Fibroblast of skin of abdomen (primary cell): ENCODE measurements around the gene AKAP6.
"Not testable (repeated sequence)": the region's sequence is repeated elsewhere in the genome, so short reads cannot be mapped to it uniquely, and the experiment has no call there.

Source experiments
- DNase-seq: peaks from one replicate; pipeline ENCODE4 v3.0.0-alpha.2; 2013

AKAP6 gene

GRCh38 chr14:32761381-32761968 lies 432.4 kb downstream of the AKAP6 start:
- DNase-seq = peak; percentile 60

GRCh38 chr14:32762886-32763285 lies 433.8 kb downstream of the AKAP6 start:
- DNase-seq = peak; percentile 34

- no peak for DNase-seq
Measured at GRCh38 chr14:32763673-32764072, 434.6 kb downstream of the AKAP6 start.

GRCh38 chr14:32764131-32764530 lies 435.0 kb downstream of the AKAP6 start:
- peak; percentile 26 for DNase-seq

- no peak for DNase-seq
Measured at GRCh38 chr14:32770422-32770821, 441.3 kb downstream of the AKAP6 start.

- no peak for DNase-seq
Measured at GRCh38 chr14:32774214-32774613, 445.1 kb downstream of the AKAP6 start.

- no peak for DNase-seq
Measured at GRCh38 chr14:32779840-32780239, 450.7 kb downstream of the AKAP6 start.

GRCh38 chr14:32784405-32784804 lies 455.3 kb downstream of the AKAP6 start:
- no peak for DNase-seq

- DNase-seq = no peak
Measured at GRCh38 chr14:32785585-32785984, 456.5 kb downstream of the AKAP6 start.

GRCh38 chr14:32786886-32787285 lies 457.8 kb downstream of the AKAP6 start:
- no peak for DNase-seq

- not testable (repeated sequence) for DNase-seq
Measured at GRCh38 chr14:32793033-32793432, 463.9 kb downstream of the AKAP6 start.

GRCh38 chr14:32800320-32800719 lies 471.2 kb downstream of the AKAP6 start:
- DNase-seq = no peak

GRCh38 chr14:32802295-32802694 lies 473.2 kb downstream of the AKAP6 start:
- DNase-seq = no peak

- no peak for DNase-seq
Measured at GRCh38 chr14:32805979-32806378, 476.9 kb downstream of the AKAP6 start.

GRCh38 chr14:32808644-32809043 lies 479.5 kb downstream of the AKAP6 start:
- peak; percentile 10 for DNase-seq

- no peak for DNase-seq
Measured at GRCh38 chr14:32809255-32809654, 480.2 kb downstream of the AKAP6 start.

- no peak for DNase-seq
Measured at GRCh38 chr14:32813401-32813800, 484.3 kb downstream of the AKAP6 start.

- no peak for DNase-seq
Measured at GRCh38 chr14:32814721-32815120, 485.6 kb downstream of the AKAP6 start.

GRCh38 chr14:32816588-32816987 lies 487.5 kb downstream of the AKAP6 start:
- no peak for DNase-seq

GRCh38 chr14:32817780-32818179 lies 488.7 kb downstream of the AKAP6 start:
- no peak for DNase-seq

- DNase-seq = no peak
Measured at GRCh38 chr14:32818581-32818980, 489.5 kb downstream of the AKAP6 start.

GRCh38 chr14:32820181-32820580 lies 491.1 kb downstream of the AKAP6 start:
- DNase-seq = no peak

GRCh38 chr14:32820682-32821081 lies 491.6 kb downstream of the AKAP6 start:
- DNase-seq = no peak

- DNase-seq = no peak
Measured at GRCh38 chr14:32821964-32822653, 493.0 kb downstream of the AKAP6 start.

GRCh38 chr14:32823706-32824105 lies 494.6 kb downstream of the AKAP6 start:
- DNase-seq = peak; percentile 2
